ENCODE measurements around the gene PTCHD1.

PTCHD1 gene

GRCh38 chrX:23334848-23335599 is at the start of gene PTCHD1:
Gene PTCHD1, plus strand, starts transcription at chrX:23334849. Its CDS starts 27 bp downstream, at chrX:23334876.
- peak; percentile 4 for DNase-seq

GRCh38 chrX:23286731-23287130 is 47.9 kb upstream of the PTCHD1 start:
- DNase-seq: no peak

- no peak for DNase-seq
These were observed 47.4 kb upstream of the PTCHD1 start for GRCh38 chrX:23287191-23287725.

- DNase-seq: no peak
These were observed 42.2 kb upstream of the PTCHD1 start for GRCh38 chrX:23292354-23292987.

- DNase-seq: no peak
These were observed 41.5 kb upstream of the PTCHD1 start for GRCh38 chrX:23292988-23293651.

GRCh38 chrX:23304881-23305280 is 29.8 kb upstream of the PTCHD1 start:
- no peak for DNase-seq

GRCh38 chrX:23311731-23312130 is 22.9 kb upstream of the PTCHD1 start:
- DNase-seq: no peak

- no peak for DNase-seq
These were observed 22.5 kb upstream of the PTCHD1 start for GRCh38 chrX:23312136-23312535.

GRCh38 chrX:23317799-23318724 is 16.6 kb upstream of the PTCHD1 start:
- peak; percentile 10 for DNase-seq

- no peak for DNase-seq
These were observed 7.5 kb upstream of the PTCHD1 start for GRCh38 chrX:23327104-23327503.

GRCh38 chrX:23331701-23332100 is 2.9 kb upstream of the PTCHD1 start:
- no peak for DNase-seq

- peak; percentile 6 for DNase-seq
These were observed 2.4 kb upstream of the PTCHD1 start for GRCh38 chrX:23332101-23332887.

GRCh38 chrX:23332888-23333821 is 1.5 kb upstream of the PTCHD1 start:
- no peak for DNase-seq

GRCh38 chrX:23333842-23334520 is 668 bp upstream of the PTCHD1 start:
- DNase-seq: no peak

GRCh38 chrX:23334521-23334847 is 165 bp upstream of the PTCHD1 start:
- DNase-seq: no peak

- no peak for DNase-seq
These were observed 3.7 kb downstream of the PTCHD1 start for GRCh38 chrX:23338334-23338733.

- no peak for DNase-seq
These were observed 6.8 kb downstream of the PTCHD1 start for GRCh38 chrX:23341452-23341851.

- DNase-seq: no peak
These were observed 9.7 kb downstream of the PTCHD1 start for GRCh38 chrX:23344238-23344903.

- DNase-seq: no peak
These were observed 10.2 kb downstream of the PTCHD1 start for GRCh38 chrX:23344904-23345271.

- DNase-seq: no peak
These were observed 21.5 kb downstream of the PTCHD1 start for GRCh38 chrX:23356189-23356588.
